Endothelial cell of umbilical vein (primary cell): ENCODE results near the gene TECTA. TPM values are rescaled to one million over a fixed set of nuclear protein-coding genes. Genes with fewer than 3 reads are reported as not detected.

Experiments
- BruUV-seq: library from RNA; stranded (reverse); fragments of 400-500 nt; replicated peaks from 2 replicates; lab custom pipeline; 2021; lab: Mats Ljungman, UMichigan
- CTCF ChIA-PET: fragments of 300-600, 350-600 bp; sonication (Branson Sonifier 250); formaldehyde crosslinking; loops from one replicate; lab custom pipeline; 2021; ENCODE audit warnings: antibody characterized with exemption, inconsistent platforms; lab: Charles Lee
- POLR2A ChIA-PET: fragments of 300-600, 350-600 bp; sonication (Branson Sonifier 250); formaldehyde crosslinking; loops from one replicate; lab custom pipeline; 2021; ENCODE audit warnings: antibody characterized with exemption, inconsistent platforms; lab: Charles Lee
- DNase-seq: peaks from one replicate; pipeline ENCODE4 v3.0.0-alpha.2; 2011; ENCODE audit warnings: low read depth, low spot score
- FAIRE-seq: peaks from 2 replicates; lab custom pipeline; 2011; peaks lifted over from hg19 to GRCh38; lab: Jason Lieb, UNC
- H2AFZ ChIP-seq: 2 replicates; pipeline ENCODE4 v1.6.0; 2012; ENCODE audit warnings: low read depth, low read length, control low read depth, inconsistent platforms
- H3K27ac ChIP-seq: 2 replicates; pipeline ENCODE4 v1.5.1; 2011; ENCODE audit warnings: low read depth, mild to moderate bottlenecking, control low read depth, low read length, moderate library complexity; ENCODE audit not compliant: insufficient read depth
- H3K27me3 ChIP-seq, 2 experiments: 2 replicates each; pipeline versions ENCODE4 v1.6.0 to v1.6.1; 2011; ENCODE audit warnings: low read length in 2 of 2, mixed read lengths in 1 of 2; ENCODE audit not compliant: control insufficient read depth in 2 of 2, insufficient read depth in 2 of 2
- H3K36me3 ChIP-seq, 2 experiments: 2 replicates in 1 of 2; 3 replicates in 1 of 2; pipeline ENCODE4 v1.5.1; 2011; ENCODE audit warnings: low read length in 2 of 2, mild to moderate bottlenecking in 1 of 2, moderate library complexity in 1 of 2; ENCODE audit not compliant: control insufficient read depth in 2 of 2, insufficient read depth in 2 of 2; ENCODE audit errors: extremely low read depth in 1 of 2
- H3K4me1 ChIP-seq: 3 replicates; pipeline ENCODE4 v1.5.1; 2011; ENCODE audit warnings: mild to moderate bottlenecking, low read length; ENCODE audit not compliant: control insufficient read depth, insufficient read depth; ENCODE audit errors: extremely low read depth
- H3K4me2 ChIP-seq: 2 replicates; pipeline ENCODE4 v1.6.1; 2011; ENCODE audit warnings: low read length, control low read depth, mixed read lengths; ENCODE audit not compliant: insufficient read depth
- H3K4me3 ChIP-seq, 3 experiments: fragments of 200-600 bp in 1 of 3; sonication (generic), shearing (Covaris generic) in 1 of 3; replicated peaks in 1 of 3; 2 replicates each; pipeline ENCODE4 v1.5.1; 2011 to 2016; ENCODE audit warnings: control low read depth in 3 of 3, low read length in 3 of 3, mild to moderate bottlenecking in 2 of 3, inconsistent platforms in 1 of 3, low read depth in 1 of 3, moderate library complexity in 1 of 3; ENCODE audit not compliant: insufficient read depth in 1 of 3
- H3K79me2 ChIP-seq: 2 replicates; pipeline ENCODE4 v1.6.0; 2012; ENCODE audit warnings: low read length, inconsistent platforms; ENCODE audit not compliant: control insufficient read depth, insufficient read depth
- H3K9ac ChIP-seq: replicated peaks from 2 replicates; pipeline ENCODE3; 2011; ENCODE audit warnings: low read length, control low read depth; ENCODE audit not compliant: insufficient read depth; ENCODE audit errors: extremely low read depth
- H3K9me1 ChIP-seq: replicated peaks from 3 replicates; pipeline ENCODE4 v1.6.0; 2011; ENCODE audit warnings: mild to moderate bottlenecking, low read length; ENCODE audit not compliant: control insufficient read depth, insufficient read depth; ENCODE audit errors: extremely low read depth
- H3K9me3 ChIP-seq: replicated peaks from 2 replicates; pipeline ENCODE4 v1.5.1; 2012; ENCODE audit warnings: low read length, inconsistent platforms; ENCODE audit not compliant: control insufficient read depth, insufficient read depth
- H4K20me1 ChIP-seq: replicated peaks from 2 replicates; pipeline ENCODE3; 2011; ENCODE audit warnings: mild to moderate bottlenecking, low read length; ENCODE audit not compliant: control insufficient read depth, insufficient read depth; ENCODE audit errors: extremely low read depth
- CTCF ChIP-seq, 2 donors: IDR thresholded peaks; 1 replicate in 1 of 2; 2 replicates in 1 of 2; pipeline ENCODE4 v1.5.1; 2011; ENCODE audit warnings: low read length in 2 of 2, mild to moderate bottlenecking in 2 of 2, moderate library complexity in 2 of 2, control low read depth in 1 of 2, inconsistent platforms in 1 of 2, low read depth in 1 of 2; ENCODE audit not compliant: insufficient read depth in 1 of 2; ENCODE audit errors: extremely low read depth in 1 of 2
- EZH2 ChIP-seq: IDR thresholded peaks from 2 replicates; pipeline ENCODE4 v1.6.1; 2012; ENCODE audit warnings: borderline replicate concordance, low read depth, mild to moderate bottlenecking, moderate library complexity, low read length, inconsistent platforms; ENCODE audit not compliant: severe bottlenecking
- FOS ChIP-seq: IDR thresholded peaks from 2 replicates; pipeline ENCODE4 v1.6.1; 2011; ENCODE audit warnings: mild to moderate bottlenecking, low read length, moderate library complexity, borderline replicate concordance; ENCODE audit not compliant: insufficient read depth
- GATA2 ChIP-seq: IDR thresholded peaks from 2 replicates; pipeline ENCODE4 v1.7.0; 2011; ENCODE audit warnings: low read depth, mild to moderate bottlenecking, moderate library complexity, mixed read lengths, low read length; ENCODE audit not compliant: insufficient read length, insufficient read depth
- JUN ChIP-seq: IDR thresholded peaks from 2 replicates; pipeline ENCODE4 v1.6.1; 2011; ENCODE audit warnings: borderline replicate concordance, low read depth; ENCODE audit not compliant: insufficient read length, insufficient read depth
- MAX ChIP-seq: IDR thresholded peaks from 2 replicates; pipeline ENCODE4 v1.6.1; 2011; ENCODE audit not compliant: insufficient read depth, insufficient read length
- MYC ChIP-seq: IDR thresholded peaks from one replicate; pipeline ENCODE4 v1.6.1; 2011; ENCODE audit warnings: mild to moderate bottlenecking, low read depth, low read length
- POLR2A ChIP-seq: IDR thresholded peaks from 2 replicates; pipeline ENCODE4 v1.6.1; 2012; ENCODE audit warnings: low read depth, mild to moderate bottlenecking, control low read depth, low read length
- POLR2AphosphoS5 ChIP-seq: IDR thresholded peaks from 2 replicates; pipeline ENCODE4 v1.6.1; 2012; ENCODE audit warnings: low read depth, mild to moderate bottlenecking, control low read depth, low read length, moderate library complexity; ENCODE audit not compliant: insufficient read depth
- dilution Hi-C: fragments of 300-500 bp; cut with MboI; formaldehyde crosslinking; loops from one replicate; pipeline ENCODE4 v1.15.0; 2019; ENCODE audit warnings: low sequenced_read_pairs; ENCODE audit not compliant: extremely low pct_ligation_motif_present
- intact Hi-C: fragments of 100-400 bp; cut with micrococcal nuclease; formaldehyde crosslinking; loops from one replicate; pipeline ENCODE4 v1.10.0; 2022
- polyA plus RNA-seq, 4 experiments: library from polyadenylated mRNA; depleted of rRNA in 3 of 4; stranded (reverse) in 3 of 4; unstranded in 1 of 4; fragments of >200 nt; gene quantifications; 2 replicates each; pipeline versions ENCODE4 v1.2.1 to v1.2.3, GENCODE V29; 2011 to 2012; ENCODE audit warnings: missing spikeins in 1 of 4
- total RNA-seq: library from RNA; stranded (reverse); gene quantifications from 2 replicates; pipeline ENCODE4 v1.2.3, GENCODE V29; 2021

TECTA gene
- total and polyA plus RNA-seq, 2 donors (not counting 3 experiments of a cell fraction or from before 2014, with no cell fraction given), result 0.44 to 0.69 TPM

- H3K4me2 ChIP-seq, result no peak overlapping the region
- no peak overlapping the region for H2AFZ ChIP-seq
- dilution Hi-C loops (no loop called here), intact Hi-C loops (no loop called here)
- TF ChIP-seq FOS (no peak), JUN (no peak), EZH2 (no peak), POLR2AphosphoS5 (no peak), CTCF (IDR thresholded peaks at IDR 0.05; ENCODE audit: extremely low read depth in 1 of 2, insufficient read depth in 1 of 2, low read depth in 1 of 2, low read length in 2 of 2) (no peak), POLR2A (no peak), MAX (no peak), GATA2 (no peak), MYC (no peak)
- H3K36me3 ChIP-seq, result no peaks in the 10 kb centered on the region
- DNase-seq, result no peak
- no peaks in the 10 kb centered on the region for H3K27me3 ChIP-seq
- H3K9ac ChIP-seq, result no peak overlapping the region
- no peaks in the 10 kb centered on the region for H3K9me3 ChIP-seq
- H3K79me2 ChIP-seq, result no peaks in the 10 kb centered on the region
- no peak overlapping the region for H3K27ac ChIP-seq
- POLR2A ChIA-PET, result no interaction called here
- CTCF ChIA-PET, result interaction anchor here (1.0 kb wide), 1 partner anchor 17 kb away, joined by 3 read pairs; no protein-coding TSS in a partner anchor
- BruUV-seq, result no TSS peak
- no peak overlapping the region for H3K4me3 ChIP-seq
- peaks cover 1% of the 10 kb centered on the region for H4K20me1 ChIP-seq
- no peak for FAIRE-seq
- no peaks in the 10 kb centered on the region for H3K9me1 ChIP-seq
- H3K4me1 ChIP-seq, result no peaks in the 10 kb centered on the region
Observed at GRCh38 chr11:121095561-121095960, 5.5 kb upstream of the TECTA start.
